Measurements from ENCODE around the gene FAM98A.

FAM98A gene

GRCh38 chr2:33597026-33597425 is 2.1 kb downstream of the FAM98A start:
- no peak for DNase-seq (ENCODE audit: low spot score)

- DNase-seq (ENCODE audit: low spot score), result no peak
Observed at GRCh38 chr2:33595385-33595784, 3.7 kb downstream of the FAM98A start.

GRCh38 chr2:33589444-33589843 is 9.7 kb downstream of the FAM98A start:
- no peak for DNase-seq (ENCODE audit: low spot score)

GRCh38 chr2:33588232-33588631 is 10.9 kb downstream of the FAM98A start:
- DNase-seq (ENCODE audit: low spot score), result no peak

GRCh38 chr2:33586766-33587165 is 12.3 kb downstream of the FAM98A start:
- DNase-seq (ENCODE audit: low spot score), result no peak

- peak; percentile 25 for DNase-seq (ENCODE audit: low spot score)
Observed at GRCh38 chr2:33583194-33583938, 15.7 kb downstream of the FAM98A start.

GRCh38 chr2:33581872-33582271 is 17.2 kb downstream of the FAM98A start:
- no peak for DNase-seq (ENCODE audit: low spot score)

- no peak for DNase-seq (ENCODE audit: low spot score)
Observed at GRCh38 chr2:33579227-33579626, 19.9 kb downstream of the FAM98A start.

- no peak for DNase-seq (ENCODE audit: low spot score)
Observed at GRCh38 chr2:33577668-33578067, 21.4 kb downstream of the FAM98A start.

- DNase-seq (ENCODE audit: low spot score), result no peak
Observed at GRCh38 chr2:33577084-33577483, 22.0 kb downstream of the FAM98A start.

GRCh38 chr2:33573657-33574056 is 25.4 kb downstream of the FAM98A start:
- DNase-seq (ENCODE audit: low spot score), result no peak

GRCh38 chr2:33570681-33571080 is 28.4 kb downstream of the FAM98A start:
- no peak for DNase-seq (ENCODE audit: low spot score)

- no peak for DNase-seq (ENCODE audit: low spot score)
Observed at GRCh38 chr2:33561872-33562271, 37.2 kb downstream of the FAM98A start.

- no peak for DNase-seq (ENCODE audit: low spot score)
Observed at GRCh38 chr2:33560017-33560416, 39.1 kb downstream of the FAM98A start.

- DNase-seq (ENCODE audit: low spot score), result no peak
Observed at GRCh38 chr2:33559328-33559727, 39.8 kb downstream of the FAM98A start.

GRCh38 chr2:33555681-33556080 is 43.4 kb downstream of the FAM98A start:
- no peak for DNase-seq (ENCODE audit: low spot score)

GRCh38 chr2:33552758-33553461 is 46.2 kb downstream of the FAM98A start:
- peak; percentile 21 for DNase-seq (ENCODE audit: low spot score)

GRCh38 chr2:33550206-33550605 is 48.9 kb downstream of the FAM98A start:
- DNase-seq (ENCODE audit: low spot score), result no peak

- DNase-seq (ENCODE audit: low spot score), result no peak
Observed at GRCh38 chr2:33541243-33541642, 57.9 kb downstream of the FAM98A start.

GRCh38 chr2:33535421-33535820 is 63.7 kb downstream of the FAM98A start:
- DNase-seq (ENCODE audit: low spot score), result no peak
